GM12878 (cell line): ENCODE measurements around the gene TKT.

ENCODE experiments used
- BHLHE40 ChIP-seq, 2 experiments: fragments of 450-650 bp in 1 of 2; IDR thresholded peaks; 2 replicates each; pipeline ENCODE4 v1.6.1; 2011 to 2017; ENCODE audit warnings: low read depth in 2 of 2, borderline replicate concordance in 1 of 2, improper control_type of control experiment in 1 of 2, low read length in 1 of 2, mild to moderate bottlenecking in 1 of 2
- EZH2 ChIP-seq: IDR thresholded peaks from 2 replicates; pipeline ENCODE4 v1.6.1; 2012; ENCODE audit warnings: low read depth, mild to moderate bottlenecking, control low read depth, inconsistent platforms, low read length, borderline replicate concordance; ENCODE audit not compliant: control insufficient read depth
- MEF2A ChIP-seq: IDR thresholded peaks from 2 replicates; pipeline ENCODE4 v1.6.1; 2011; ENCODE audit warnings: low read depth, mild to moderate bottlenecking, low read length, moderate library complexity; ENCODE audit not compliant: insufficient read depth
- SMARCA5 ChIP-seq: fragments of 450-650 bp; IDR thresholded peaks from 2 replicates; pipeline ENCODE4 v1.6.1; 2017; ENCODE audit warnings: mild to moderate bottlenecking
- SUZ12 ChIP-seq: fragments of 200-600 bp; sonication (generic); IDR thresholded peaks from one replicate; pipeline ENCODE4 v1.6.1; 2018; ENCODE audit warnings: antibody characterized with exemption, mild to moderate bottlenecking; ENCODE audit not compliant: unreplicated experiment
- TF ChIP-seq, protein P1 (sequence below), 3 experiments: IDR thresholded peaks in 2 of 3; conservative IDR thresholded peaks in 1 of 3; 2 replicates each; pipeline ENCODE4 v1.5.1; 2011; ENCODE audit warnings: low read depth in 3 of 3, low read length in 3 of 3, mild to moderate bottlenecking in 3 of 3, control low read depth in 2 of 3, moderate library complexity in 2 of 3, inconsistent platforms in 1 of 3, mixed read lengths in 1 of 3; ENCODE audit not compliant: control insufficient read depth in 2 of 3, insufficient read depth in 1 of 3; ENCODE audit errors: extremely low read depth in 1 of 3
- TF ChIP-seq, protein P2 (sequence below): IDR thresholded peaks from 2 replicates; pipeline ENCODE4 v1.6.1; 2012; ENCODE audit warnings: low read depth, low read length, improper control_type of control experiment
- TF ChIP-seq, protein P3 (sequence below): IDR thresholded peaks from 2 replicates; pipeline ENCODE4 v1.6.1; 2011; ENCODE audit warnings: low read depth, mild to moderate bottlenecking, low read length, moderate library complexity, borderline replicate concordance; ENCODE audit errors: extremely low read depth

DNA sequence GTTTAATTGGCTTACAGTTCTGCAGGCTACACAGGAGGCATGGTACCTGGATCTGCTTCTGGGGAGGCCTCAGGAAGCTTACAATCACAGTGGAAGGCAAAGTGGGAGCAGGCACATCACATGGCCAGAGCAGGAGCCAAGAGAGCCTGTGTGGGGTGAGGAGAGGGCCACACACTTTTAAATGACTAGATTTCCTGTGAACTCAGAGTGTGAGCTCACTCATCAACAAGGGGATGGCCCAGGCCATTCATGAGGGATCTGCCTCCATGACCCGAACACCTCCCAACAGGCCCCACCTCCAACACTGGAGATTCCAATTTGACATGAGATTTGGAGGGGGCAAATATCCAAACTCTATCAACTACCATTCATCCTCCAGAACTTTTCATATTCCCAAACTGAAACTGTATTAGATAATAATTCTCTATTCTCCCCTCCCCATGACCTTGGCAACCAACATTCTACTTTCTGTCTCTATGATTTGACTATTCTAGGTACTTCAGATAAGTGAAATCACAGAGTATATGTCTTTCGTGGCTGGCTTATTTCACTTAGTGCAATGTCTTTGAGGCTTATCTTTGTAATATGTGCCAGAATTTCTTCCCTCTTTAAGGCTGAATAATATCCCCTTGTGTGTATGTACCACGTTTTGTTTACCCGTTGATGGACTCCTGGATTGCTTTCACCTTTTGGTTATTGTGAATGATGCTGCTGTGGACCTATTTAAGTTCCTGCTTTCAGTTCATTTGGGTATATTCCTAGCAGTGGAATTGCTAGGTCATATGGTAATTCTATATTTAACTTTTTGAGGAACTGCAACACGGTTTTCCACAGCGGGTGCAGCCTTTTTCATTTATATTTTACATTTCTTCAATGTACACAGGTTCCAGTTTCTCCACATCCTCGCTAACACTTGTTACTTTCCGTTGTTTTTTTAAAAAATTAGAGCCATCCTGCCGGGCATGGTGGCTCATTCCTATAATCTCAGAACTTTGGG lies 43.8 kb downstream of the TKT start:
- no peak for TF ChIP-seq EZH2
- TF ChIP-seq SUZ12 = no peak
- TF ChIP-seq SMARCA5 = no peak
- TF ChIP-seq, protein P1, sequence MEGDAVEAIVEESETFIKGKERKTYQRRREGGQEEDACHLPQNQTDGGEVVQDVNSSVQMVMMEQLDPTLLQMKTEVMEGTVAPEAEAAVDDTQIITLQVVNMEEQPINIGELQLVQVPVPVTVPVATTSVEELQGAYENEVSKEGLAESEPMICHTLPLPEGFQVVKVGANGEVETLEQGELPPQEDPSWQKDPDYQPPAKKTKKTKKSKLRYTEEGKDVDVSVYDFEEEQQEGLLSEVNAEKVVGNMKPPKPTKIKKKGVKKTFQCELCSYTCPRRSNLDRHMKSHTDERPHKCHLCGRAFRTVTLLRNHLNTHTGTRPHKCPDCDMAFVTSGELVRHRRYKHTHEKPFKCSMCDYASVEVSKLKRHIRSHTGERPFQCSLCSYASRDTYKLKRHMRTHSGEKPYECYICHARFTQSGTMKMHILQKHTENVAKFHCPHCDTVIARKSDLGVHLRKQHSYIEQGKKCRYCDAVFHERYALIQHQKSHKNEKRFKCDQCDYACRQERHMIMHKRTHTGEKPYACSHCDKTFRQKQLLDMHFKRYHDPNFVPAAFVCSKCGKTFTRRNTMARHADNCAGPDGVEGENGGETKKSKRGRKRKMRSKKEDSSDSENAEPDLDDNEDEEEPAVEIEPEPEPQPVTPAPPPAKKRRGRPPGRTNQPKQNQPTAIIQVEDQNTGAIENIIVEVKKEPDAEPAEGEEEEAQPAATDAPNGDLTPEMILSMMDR (IDR thresholded peaks at IDR 0.05 in 2 of 3, conservative IDR thresholded peaks at IDR 0.05 in 1 of 3; ENCODE audit: control insufficient read depth in 2 of 3, extremely low read depth in 1 of 3, insufficient read depth in 1 of 3, low read depth in 3 of 3, low read length in 3 of 3) = no peak
- no peak for TF ChIP-seq BHLHE40 (IDR thresholded peaks at IDR 0.05; ENCODE audit: borderline replicate concordance in 1 of 2, low read depth in 2 of 2, low read length in 1 of 2)
- TF ChIP-seq, protein P2, sequence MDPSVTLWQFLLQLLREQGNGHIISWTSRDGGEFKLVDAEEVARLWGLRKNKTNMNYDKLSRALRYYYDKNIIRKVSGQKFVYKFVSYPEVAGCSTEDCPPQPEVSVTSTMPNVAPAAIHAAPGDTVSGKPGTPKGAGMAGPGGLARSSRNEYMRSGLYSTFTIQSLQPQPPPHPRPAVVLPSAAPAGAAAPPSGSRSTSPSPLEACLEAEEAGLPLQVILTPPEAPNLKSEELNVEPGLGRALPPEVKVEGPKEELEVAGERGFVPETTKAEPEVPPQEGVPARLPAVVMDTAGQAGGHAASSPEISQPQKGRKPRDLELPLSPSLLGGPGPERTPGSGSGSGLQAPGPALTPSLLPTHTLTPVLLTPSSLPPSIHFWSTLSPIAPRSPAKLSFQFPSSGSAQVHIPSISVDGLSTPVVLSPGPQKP = no peak
- TF ChIP-seq, protein P3, sequence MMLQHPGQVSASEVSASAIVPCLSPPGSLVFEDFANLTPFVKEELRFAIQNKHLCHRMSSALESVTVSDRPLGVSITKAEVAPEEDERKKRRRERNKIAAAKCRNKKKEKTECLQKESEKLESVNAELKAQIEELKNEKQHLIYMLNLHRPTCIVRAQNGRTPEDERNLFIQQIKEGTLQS = no peak
- no peak for TF ChIP-seq MEF2A
